Cardiac ventricle fibroblast (primary cell): Measurements from ENCODE around the gene EIF3CL. TPM values are rescaled to one million over a fixed set of nuclear protein-coding genes. Genes with fewer than 3 reads are reported as not detected.

ENCODE experiments used
- total RNA-seq: library from RNA; depleted of rRNA; stranded (reverse); fragments of >200 nt; gene quantifications from 2 replicates; pipeline ENCODE4 v1.2.3, GENCODE V29; 2015

Gene EIF3CL, protein sequence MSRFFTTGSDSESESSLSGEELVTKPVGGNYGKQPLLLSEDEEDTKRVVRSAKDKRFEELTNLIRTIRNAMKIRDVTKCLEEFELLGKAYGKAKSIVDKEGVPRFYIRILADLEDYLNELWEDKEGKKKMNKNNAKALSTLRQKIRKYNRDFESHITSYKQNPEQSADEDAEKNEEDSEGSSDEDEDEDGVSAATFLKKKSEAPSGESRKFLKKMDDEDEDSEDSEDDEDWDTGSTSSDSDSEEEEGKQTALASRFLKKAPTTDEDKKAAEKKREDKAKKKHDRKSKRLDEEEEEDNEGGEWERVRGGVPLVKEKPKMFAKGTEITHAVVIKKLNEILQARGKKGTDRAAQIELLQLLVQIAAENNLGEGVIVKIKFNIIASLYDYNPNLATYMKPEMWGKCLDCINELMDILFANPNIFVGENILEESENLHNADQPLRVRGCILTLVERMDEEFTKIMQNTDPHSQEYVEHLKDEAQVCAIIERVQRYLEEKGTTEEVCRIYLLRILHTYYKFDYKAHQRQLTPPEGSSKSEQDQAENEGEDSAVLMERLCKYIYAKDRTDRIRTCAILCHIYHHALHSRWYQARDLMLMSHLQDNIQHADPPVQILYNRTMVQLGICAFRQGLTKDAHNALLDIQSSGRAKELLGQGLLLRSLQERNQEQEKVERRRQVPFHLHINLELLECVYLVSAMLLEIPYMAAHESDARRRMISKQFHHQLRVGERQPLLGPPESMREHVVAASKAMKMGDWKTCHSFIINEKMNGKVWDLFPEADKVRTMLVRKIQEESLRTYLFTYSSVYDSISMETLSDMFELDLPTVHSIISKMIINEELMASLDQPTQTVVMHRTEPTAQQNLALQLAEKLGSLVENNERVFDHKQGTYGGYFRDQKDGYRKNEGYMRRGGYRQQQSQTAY
- total RNA-seq: 192 and 243 TPM in 2 replicates

DNA sequence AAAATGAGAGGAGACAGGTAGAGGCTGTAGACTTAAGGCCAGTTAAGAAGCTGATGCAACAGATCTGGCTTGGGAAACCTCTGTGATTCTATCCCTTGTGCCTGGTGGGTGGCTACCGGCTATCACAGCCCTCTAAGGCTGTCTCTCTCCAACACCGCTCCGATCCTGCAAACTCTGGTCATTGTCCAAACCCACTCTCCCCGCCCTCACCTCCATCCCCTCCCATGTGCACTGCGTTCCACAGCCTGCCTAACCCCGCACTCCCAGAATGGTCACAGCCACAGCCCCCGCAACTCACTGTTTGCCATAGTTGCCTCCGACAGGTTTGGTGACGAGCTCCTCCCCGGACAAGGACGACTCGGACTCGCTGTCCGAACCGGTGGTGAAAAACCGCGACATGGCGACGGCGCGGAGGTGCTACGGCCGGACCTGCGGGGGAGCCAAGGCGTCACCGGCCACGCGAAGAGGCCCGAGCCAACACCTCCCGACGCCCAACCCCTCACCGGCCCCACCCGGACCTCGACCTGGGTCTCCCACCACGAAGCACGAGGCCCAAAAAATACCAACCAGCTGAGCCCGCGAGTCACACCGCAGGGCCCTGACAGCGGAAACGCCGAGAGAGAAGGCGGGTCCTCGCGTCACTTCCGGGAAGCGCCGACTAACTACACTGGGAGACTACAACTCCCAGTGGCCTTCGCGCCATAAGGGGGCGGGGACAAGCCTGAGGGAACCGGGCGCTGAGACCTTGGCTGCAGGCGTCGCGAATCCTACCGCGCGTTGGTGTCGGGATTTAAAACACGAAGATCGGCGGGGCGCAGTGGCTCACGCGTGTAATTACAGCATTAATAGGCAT, at the start of gene EIF3CL:
Gene EIF3CL (minus strand): TSS at position 622 of the 853 bp plus-strand sequence. CDS start 223 bp downstream, at position 399.

DNA sequence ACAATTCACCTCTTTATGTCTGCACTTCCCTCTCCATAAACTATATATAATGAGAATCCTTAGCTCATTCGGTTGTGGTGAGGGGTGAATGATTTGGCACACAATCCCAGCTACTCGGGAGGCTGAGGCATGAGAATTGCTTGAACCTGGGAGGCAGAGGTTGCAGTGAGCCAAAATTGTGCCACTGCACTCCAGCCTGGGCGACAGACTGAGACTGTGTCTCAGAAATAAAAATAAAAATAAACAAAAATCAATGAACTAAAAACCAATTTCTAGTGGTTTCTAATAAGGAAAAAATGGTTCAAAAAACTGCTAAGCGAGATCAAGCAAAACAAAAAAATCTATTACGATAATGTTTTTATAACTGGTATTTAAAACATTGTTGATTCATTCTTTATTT, 40.2 kb downstream of the EIF3CL start, which contains the start of gene NPIPB6:
Gene NPIPB6 (minus strand): TSS at position 101 of the 400 bp plus-strand sequence. CDS start 686 bp downstream, outside the sequence.

Other genes with a start within 250 kb of the EIF3CL start
- 33.9 and 50.8 TPM in 2 replicates for gene XPO6, start 191.9 kb downstream of the EIF3CL start, total RNA-seq
- gene SBK1, start 111.3 kb downstream of the EIF3CL start, total RNA-seq: not detected in 2 replicates
- 0.06 TPM in 1 of 2 replicates, not detected in the other for gene NPIPB6, start 40.3 kb downstream of the EIF3CL start, total RNA-seq
- not detected in 2 replicates for gene NPIPB7, start 68.5 kb upstream of the EIF3CL start, total RNA-seq
- 14.1 and 19.2 TPM in 2 replicates for gene CLN3, start 88.2 kb upstream of the EIF3CL start, total RNA-seq
- not detected in 2 replicates for gene APOBR, start 90.8 kb upstream of the EIF3CL start, total RNA-seq
- gene IL27, start 103.0 kb upstream of the EIF3CL start, total RNA-seq: not detected in 2 replicates
- gene NUPR1, start 135.1 kb upstream of the EIF3CL start, total RNA-seq: 40.7 and 57.5 TPM in 2 replicates
- 11.8 and 13.4 TPM in 2 replicates for gene SGF29, start 150.1 kb upstream of the EIF3CL start, total RNA-seq
- gene SULT1A2, start 193.2 kb upstream of the EIF3CL start, total RNA-seq: 2.7 and 3.1 TPM in 2 replicates
- gene SULT1A1, start 206.2 kb upstream of the EIF3CL start, total RNA-seq: 28.6 and 35.3 TPM in 2 replicates
- 0.06 TPM in 1 of 2 replicates, not detected in the other for gene NPIPB8, start 234.2 kb upstream of the EIF3CL start, total RNA-seq